Cardiac septum (tissue), 1 donor: ENCODE results near the gene LBH. TPM values are rescaled to one million over a fixed set of nuclear protein-coding genes. Genes with fewer than 3 reads are reported as not detected.
A peak's percentile ranks its signal among the peaks of the same experiment; 100 is the strongest.

ENCODE experiments used
- DNase-seq: peaks from one replicate; pipeline ENCODE4 v3.0.0-alpha.2; 2020; ENCODE audit warnings: low spot score
- intact Hi-C: fragments of 100-400 bp; cut with DNase I; formaldehyde crosslinking; loops from one replicate; pipeline ENCODE4 v1.14.0; 2022
- long read RNA-seq: library from polyadenylated mRNA; unstranded; transcript quantifications from one replicate; pipeline ENCODE4 v2.0.0, GENCODE V29; 2021
- total RNA-seq: library from RNA; stranded (reverse); fragmentation: NEBNext Ultra II Directional; extraction: Animal tissue kit (Norgen Biotek cat#: 25700); gene quantifications from one replicate; pipeline ENCODE4 v1.2.1, GENCODE V29; 2021
- donor health status: DM: no; HTN: no; CAD: no.

LBH gene
- total RNA-seq, result 208 TPM
- long read RNA-seq, transcript LBH-201 (3 exons, 3,095 nt), result major isoform, 141 of 227 reads
- long read RNA-seq, partial matches to known transcripts, result 71 of 227 reads
- long read RNA-seq, other reads (novel, unspliced or antisense), result 12 of 227 reads

DNA sequence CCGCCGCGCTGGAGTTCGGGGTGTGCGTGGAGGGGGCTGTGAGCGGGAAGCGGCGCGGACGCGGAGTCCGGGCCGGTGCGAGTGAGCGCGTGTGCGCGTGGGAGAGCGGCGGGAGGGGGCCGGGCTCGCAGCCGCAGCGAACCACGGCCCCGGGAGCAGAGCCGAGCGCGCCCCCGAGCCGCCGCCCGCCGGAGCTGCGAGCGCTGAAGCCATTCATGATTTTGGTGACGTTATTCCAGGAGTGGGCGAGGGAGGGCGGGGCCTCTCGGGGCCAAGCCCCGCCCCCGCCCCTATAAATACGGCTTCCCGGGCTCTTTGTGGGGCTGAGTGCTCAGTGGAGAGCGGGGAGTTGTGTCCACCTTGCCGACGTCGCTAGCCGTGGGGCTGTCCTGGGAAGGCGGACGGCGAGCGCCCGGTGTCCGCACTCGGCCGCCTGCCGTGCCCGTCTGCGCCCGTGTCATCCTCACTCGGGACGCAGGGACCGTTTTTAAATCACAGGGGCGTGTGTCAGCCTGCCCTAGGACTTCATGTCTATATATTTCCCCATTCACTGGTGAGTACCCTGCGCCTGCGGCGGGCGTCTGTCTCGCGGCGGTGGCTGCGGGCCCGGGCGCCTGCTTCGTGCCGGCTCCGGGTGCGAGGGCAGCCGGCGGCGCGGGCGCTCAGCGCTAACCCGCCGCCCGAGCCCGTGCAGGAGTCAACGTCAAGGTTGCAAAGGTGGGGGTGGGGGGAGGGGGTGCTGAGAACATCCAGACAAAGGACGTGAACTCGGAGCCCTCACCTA, at the start of gene LBH:
TSS of gene LBH (plus strand) at position 323 of the 784 bp plus-strand sequence. CDS start at position 528, 205 bp downstream.
- intact Hi-C loops, result loop anchor here (2.0 to 5.0 kb wide), 3 partner anchors 116 to 336 kb away; no protein-coding TSS in a partner anchor

DNA sequence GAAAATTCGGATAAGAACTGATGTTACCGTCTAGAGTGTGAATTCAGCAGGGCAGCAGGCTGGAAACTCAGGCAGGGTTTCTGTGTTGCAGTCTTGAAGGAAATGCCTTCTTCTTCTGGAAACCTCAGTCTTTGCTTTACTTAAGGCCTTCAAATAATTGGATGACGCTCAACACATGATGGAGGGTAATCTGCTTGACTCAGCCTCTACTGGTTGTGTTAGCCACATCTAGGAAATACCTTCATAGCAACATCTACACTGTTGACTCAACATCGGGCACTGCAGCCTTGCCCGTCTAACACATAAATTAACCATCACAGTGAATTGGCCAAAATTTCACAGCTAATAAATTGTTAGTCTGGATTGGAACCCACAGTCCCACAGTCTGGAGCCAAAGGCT, 47.3 kb upstream of the LBH start:
- intact Hi-C loops, result no loop called here
- no peak for DNase-seq

More for the DNA sequence above, at the start of gene LBH:
- DNase-seq, result peak; percentile 94

DNA sequence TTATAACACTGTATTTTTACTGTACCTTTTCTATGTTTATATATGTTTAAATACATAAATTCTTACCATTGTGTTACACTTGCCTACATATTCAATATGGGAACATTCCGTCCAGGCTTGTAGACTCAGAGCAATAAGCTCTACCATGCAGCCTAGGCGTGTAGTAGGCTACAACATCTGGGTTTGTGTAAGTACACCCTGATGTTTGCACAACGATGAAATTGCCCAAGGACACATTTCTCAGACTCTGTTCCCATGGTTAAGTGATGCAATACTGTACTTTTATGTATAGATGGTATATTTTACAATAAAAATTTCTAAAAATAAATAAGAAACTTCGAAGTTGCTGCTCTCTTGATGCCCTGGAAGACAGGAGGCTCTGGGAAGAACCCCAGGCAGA, 46.2 kb upstream of the LBH start:
- no peak for DNase-seq
- intact Hi-C loops, result no loop called here

DNA sequence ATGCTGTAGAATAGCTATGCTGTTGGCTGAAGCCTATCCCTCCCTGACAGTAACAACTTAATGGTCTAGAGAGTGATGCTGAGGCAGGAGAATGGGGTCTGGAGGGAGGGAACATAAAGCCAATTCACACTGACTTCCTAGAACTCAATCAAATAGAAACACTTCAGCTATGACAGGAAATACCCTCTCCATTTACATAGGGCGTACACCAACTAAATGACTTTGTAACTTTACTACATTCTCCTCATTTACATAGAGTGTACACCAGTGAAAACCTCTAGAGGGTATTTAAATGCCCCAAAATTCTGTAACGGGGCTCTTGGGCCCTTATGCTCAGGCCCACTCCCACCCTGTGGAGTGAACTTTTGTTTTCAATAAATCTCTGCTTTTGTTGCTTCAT, 43.0 kb upstream of the LBH start:
- intact Hi-C loops, result no loop called here
- no peak for DNase-seq

DNA sequence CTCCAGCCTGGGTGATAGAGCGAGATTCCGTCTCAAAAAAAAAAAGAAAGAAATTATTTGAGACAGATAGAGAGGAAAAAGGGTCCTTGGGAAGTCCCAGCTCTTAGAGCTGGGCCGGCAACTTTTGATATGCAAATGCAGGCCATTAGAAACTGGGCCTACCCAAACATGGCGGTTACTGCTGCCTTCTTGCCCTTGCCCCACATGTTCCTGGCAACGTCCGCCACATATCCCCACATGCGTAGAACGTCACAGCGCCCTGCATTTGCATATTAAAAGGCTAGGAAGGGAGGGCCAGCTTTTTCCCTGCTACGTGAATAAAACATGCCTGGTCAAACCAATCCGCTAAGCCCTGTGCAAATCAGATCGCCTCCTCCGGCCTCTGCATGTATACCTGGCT, 40.7 kb upstream of the LBH start:
- intact Hi-C loops, result no loop called here

DNA sequence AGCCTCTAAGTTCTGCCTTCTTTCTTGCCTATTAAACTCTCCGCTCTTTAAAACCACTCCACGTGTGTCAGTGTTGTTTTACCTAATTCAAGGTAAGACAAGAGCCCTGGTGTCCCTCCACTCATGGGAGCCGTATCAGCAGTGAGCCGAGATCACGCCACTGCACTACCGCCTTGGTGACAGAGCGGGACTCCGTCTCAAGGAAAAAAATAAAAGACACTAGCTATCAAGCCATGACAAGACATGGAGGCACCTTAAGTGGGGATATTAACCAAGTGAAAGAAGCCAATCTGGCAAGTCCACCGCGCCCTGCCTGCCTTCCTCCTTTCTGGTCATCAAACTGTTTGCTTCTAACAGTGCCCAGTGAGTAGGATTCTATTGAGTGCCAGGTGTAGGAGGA, 40.2 kb upstream of the LBH start:
- DNase-seq, result no peak
- intact Hi-C loops, result no loop called here

More for the DNA sequence above, 40.7 kb upstream of the LBH start:
- no peak for DNase-seq

DNA sequence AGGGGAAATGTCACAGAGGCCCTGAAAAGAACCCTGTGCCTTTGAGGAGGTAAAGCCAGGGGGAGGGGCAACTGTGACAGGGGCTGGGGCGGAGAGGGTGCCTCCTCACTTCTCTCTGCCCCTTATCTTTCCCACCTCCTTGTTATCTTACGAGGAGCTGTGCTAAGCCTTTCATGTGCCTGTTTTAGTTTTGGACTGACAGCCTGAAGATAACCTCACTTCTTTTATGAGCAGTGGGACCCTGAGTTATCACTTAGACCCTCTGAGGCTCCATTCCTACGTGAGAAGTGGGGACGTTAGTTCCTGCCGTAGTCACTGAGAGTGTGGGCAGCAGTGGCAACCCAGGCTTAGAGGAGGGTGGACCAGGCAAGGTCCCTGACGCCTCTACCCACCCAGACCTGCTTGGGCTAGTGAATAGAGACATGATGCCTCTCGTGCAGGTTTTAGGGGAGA, 39.5 kb upstream of the LBH start:
- intact Hi-C loops, result no loop called here

DNA sequence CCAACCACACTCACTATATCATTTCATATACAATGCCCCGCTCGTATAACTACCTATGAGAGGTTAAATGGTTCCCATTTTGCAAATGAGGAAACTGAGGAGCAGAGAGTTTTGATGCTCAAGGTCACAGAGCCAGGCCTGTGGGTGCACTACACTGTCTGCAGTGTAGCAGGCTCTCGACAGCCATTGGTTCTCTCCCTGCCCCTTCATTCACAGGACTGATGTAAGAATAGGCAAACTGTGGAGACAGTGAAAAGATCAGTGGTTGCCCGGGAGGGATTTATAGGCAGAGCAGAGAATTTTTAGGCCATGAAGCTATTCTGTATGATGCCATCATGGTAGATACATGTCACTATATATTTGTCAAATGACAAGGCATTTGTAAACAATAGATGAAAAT, 39.0 kb upstream of the LBH start:
- DNase-seq, result no peak
- intact Hi-C loops, result no loop called here

More for the DNA sequence above, 39.5 kb upstream of the LBH start:
- DNase-seq, result no peak

DNA sequence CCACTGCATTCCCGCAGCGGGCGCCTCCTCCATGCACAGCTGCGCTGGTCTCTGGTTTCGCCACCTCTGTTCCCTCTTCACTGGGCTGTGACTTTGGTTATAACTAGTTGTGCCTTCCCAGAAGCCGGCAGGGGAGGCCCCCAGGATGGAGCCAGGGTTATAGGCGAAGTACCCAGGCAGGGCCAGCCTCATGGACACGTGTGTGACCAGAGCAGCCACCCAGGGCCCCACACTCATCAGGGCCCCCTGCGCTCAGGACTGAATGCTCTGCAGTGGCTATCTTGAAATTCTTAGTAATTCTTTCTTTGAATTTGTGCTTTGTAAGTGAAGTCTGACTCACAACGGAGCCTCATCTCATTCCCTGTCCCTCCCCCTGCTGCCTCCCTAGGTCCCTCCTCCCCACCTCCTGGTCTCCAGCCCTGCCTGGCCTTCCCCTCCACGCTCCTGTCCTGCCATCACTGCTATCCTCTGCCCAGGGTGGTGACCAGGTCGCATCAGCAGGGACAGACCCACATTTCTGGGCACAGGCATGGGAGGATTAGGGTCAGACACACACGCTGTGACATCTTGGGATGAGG, 38.1 kb upstream of the LBH start:
- intact Hi-C loops, result no loop called here
- no peak for DNase-seq

DNA sequence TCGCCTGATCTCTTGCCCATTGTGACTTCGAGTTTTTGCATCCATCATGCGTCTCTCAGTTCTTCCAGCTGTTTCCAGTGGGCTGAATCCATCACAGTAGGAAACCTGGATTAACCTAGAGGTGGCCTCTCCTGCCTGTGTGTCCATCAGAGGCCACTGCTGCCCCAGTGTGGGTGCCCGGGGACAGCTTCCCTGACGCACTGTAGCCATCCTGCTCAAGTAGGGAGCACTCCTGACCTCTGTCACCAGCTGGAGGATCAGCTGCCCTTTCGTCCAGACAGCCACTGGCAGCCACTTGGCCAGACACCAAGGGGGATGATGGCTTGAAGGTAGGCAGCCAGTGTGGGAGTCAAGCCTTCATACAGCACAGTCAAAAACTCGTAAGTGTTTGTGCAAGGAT, 36.9 kb upstream of the LBH start:
- no peak for DNase-seq
- intact Hi-C loops, result no loop called here

DNA sequence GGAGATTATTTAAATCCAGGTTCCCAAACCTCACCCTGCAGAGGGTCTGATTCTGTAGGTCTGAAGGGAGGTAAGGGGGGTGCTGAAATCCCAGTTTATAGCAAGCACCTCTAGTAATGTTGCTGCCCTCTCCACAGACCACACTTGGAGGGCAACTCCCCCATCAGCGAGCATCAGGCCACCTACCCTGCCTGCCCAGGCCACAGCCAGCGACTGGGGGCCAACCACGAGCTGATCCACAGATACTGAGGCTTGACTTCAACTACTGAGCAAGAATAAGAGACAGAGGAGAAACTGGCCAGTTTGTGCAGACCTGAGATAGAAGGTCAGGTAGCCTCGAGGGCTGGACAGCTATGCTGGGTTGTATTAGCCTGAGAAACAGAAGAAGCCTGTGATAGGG, 36.3 kb upstream of the LBH start:
- no peak for DNase-seq
- intact Hi-C loops, result no loop called here

DNA sequence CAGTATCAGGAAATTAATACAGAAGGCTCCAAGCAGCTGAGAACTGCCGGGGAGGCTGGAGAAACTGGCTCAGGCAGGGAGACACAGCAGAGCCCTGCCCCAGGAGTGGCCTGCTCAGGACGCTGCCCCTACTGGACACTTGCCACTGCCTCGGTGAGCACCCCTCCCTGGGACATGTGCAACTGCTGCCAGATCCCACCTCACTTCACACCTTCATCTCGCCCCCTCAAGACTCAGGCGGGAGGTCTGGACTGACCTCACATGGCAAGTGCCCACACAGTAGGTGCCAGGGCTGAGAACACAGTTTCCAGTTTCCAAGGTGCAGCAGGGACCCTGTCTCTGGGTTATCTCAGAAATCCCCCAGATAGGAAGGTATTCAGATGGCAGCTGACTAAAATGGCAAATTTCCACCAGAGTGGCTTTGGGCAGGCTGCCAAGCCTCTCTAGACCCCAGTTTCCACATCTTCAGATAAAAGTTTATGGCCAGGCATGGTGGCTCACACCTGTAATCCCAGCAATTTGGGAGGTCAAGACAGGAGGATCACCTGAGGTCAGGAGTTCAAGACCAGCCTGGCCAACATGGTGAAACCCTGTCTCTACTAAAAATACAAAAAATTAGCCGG, 33.7 kb upstream of the LBH start:
- intact Hi-C loops, result no loop called here
- DNase-seq, result no peak

DNA sequence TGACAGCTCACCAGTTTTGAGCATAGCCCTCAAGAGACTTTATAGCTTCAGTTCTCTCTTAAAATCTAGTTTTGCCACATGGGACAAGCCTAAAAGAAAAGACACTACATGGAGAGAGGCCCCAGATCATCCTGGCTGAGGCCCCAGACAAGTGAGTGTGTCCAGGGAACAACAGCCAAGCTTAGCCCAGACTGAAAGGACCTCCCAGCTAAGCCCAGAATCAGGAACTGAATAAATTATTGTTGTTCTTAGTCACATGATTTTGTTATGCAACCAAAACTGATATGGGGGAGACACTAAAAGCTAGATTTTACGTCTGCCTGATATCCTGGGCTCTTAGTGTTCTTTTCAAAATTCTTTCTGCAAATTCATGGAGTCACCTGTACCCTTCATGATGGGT, 29.3 kb upstream of the LBH start:
- no peak for DNase-seq
- intact Hi-C loops, result loop anchor here (10.0 kb wide), 1 partner anchor 973 kb away; no protein-coding TSS in a partner anchor

DNA sequence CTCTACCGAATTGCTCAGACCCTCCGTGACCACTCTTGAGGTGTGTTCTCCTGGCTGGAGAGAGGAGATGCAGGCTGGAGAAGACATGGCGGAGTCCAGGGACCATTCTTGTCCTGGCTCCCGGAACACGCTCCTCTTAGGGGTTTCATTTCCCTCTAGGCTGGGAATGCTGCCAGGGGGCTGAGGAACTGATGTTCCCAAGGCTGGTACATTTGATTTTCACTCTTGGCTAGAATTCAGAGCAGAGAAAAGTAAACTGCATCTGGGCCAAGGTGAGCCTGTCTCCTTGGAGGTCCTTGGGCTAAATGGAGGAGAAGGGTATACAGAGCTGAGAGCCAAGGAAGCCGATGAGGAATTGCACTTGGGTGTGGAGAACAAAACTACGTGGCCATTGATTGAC, 28.2 kb upstream of the LBH start:
- DNase-seq, result no peak
- intact Hi-C loops, result loop anchor here (10.0 kb wide), 1 partner anchor 972 kb away; no protein-coding TSS in a partner anchor

DNA sequence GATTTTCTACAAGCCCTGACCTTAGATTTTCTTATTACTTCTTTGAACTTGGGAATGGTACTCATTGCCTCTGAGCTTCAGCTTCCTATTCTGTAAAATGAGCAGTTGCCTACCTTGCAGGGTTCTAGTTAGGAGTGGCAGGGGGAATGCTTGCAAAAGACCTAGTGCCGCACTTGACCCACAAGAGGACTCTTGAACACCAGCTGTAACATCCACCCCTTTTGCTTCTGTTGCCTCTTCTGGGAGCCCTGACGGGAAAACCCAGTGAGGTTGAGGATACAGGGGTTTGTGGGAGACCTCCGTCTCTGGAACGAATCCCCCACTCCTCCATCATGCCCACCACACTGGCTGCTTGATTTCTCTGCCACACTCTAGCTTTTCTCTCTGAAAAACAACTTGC, 27.1 kb upstream of the LBH start:
- intact Hi-C loops, result loop anchor here (10.0 kb wide), 1 partner anchor 971 kb away; no protein-coding TSS in a partner anchor
- no peak for DNase-seq

DNA sequence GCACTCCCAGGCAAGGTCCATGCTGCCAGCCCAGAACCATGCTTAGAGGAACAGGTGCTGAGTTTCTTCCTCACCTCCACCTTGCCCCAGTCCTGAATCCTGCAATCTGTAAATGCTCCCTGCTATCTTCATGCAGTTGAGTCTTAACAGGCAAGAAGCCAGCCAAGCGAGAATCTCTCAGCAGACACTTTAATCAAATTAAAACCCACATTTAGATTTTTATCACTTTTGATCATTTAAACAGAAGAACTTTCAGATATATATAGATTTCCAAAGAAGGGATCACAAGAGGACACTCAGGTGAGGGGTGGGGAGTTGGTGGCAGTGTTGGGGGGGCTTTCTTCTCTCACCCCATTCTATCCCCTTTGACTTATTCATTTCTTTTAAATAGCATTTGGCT, 25.9 kb upstream of the LBH start:
- no peak for DNase-seq
- intact Hi-C loops, result loop anchor here (5.0 to 10.0 kb wide), 4 partner anchors 38 to 969 kb away; no protein-coding TSS in a partner anchor

DNA sequence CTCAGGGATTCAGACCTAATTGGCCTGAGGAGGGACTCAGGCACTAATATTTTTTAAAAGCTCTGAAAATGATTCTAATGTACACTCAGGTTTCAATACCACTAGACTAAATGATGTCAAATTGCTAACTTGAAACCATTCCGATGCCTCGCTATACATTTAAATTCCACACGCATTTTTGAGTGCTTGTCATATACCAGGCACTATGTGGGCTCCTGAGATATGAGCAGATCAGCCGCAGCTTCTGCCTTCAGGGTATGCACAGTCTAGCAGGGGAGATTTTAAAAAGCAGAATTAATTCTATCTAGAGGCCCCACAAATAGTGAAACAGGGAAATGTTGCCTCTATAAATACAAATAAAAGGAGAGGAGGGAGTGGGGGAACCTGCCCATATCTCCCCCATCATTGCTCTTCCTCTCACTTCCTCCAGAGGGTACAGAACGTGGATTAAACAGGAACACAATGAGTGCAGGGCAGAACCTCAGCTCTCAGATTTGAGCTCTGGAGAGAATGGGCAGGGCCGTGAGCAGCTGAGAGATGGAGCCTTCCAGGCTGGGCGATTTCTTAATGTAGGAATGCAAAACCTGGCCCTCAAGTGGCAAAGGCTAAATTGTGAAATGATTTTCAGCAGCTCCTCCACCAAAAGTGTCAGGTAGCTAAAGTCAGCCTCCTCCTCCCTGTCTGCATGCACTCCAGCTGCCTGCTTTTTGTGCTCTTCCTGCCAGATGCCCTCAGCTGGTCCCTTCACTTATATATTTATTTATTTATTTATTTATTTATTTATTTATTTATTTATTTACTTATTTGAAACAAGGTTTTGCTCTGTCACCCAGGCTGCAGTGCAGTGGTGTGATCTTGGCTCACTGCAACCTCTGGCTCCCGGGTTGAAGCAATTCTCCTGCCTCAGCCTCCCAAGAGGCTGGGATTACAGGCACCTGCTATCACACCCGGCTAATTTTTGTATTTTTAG, 24.6 kb upstream of the LBH start:
- intact Hi-C loops, result loop anchor here (5.0 to 10.0 kb wide), 4 partner anchors 39 to 968 kb away; no protein-coding TSS in a partner anchor
- DNase-seq, result no peak

DNA sequence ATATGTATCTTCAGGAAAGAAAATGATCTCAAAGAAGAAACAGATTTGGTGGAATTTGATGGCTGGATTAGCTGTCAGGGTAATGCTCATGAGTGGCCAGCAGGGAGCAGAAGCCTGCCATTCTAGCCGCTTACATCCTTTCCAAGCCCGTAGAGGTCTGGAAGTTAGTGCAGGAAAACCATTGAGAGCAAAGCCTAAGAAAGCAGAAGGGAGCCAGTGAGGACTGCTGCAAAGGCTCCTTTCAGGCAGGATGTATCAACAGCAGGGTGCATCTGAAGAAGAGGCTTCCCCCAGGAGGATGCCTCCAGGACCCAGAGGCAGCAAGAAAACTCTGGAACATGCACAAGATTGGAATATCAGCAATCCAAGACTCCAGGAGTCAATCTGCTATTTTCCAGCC, 22.9 kb upstream of the LBH start:
- DNase-seq, result no peak
- intact Hi-C loops, result loop anchor here (5.0 to 10.0 kb wide), 4 partner anchors 41 to 966 kb away; no protein-coding TSS in a partner anchor

DNA sequence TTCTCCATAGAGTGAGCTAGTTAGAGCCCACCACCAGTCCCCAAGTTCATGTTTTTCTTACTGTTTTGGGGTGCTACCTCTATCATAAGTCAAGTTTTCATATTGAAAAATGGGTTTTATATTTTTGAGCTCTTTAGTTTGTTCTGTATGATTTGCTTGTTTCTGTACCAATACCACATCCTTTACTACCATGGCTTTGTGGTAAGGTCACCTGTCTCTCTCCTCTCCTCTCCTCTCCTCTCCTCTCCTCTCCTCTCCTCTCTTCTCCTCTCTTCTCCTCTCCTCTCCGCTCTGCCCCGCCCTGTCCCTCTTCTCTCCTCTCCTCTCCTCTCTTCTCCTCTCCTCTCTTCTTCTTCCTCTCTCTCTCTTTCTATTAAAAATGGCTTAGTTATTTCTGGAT, 22.1 kb upstream of the LBH start:
- DNase-seq, result no peak
- intact Hi-C loops, result loop anchor here (1.0 to 10.0 kb wide), 5 partner anchors 42 to 966 kb away; no protein-coding TSS in a partner anchor
